Activated CD8-positive, alpha-beta memory T cell treated with anti-CD3 and anti-CD28 coated beads for 48 hours (primary cell): ENCODE measurements around the gene TRIM72.
"Not testable (repeated sequence)": the region's sequence is repeated elsewhere in the genome, so short reads cannot be mapped to it uniquely, and the experiment has no call there.

Source experiments
- DNase-seq, 3 experiments: peaks; one replicate each; pipeline ENCODE4 v3.0.0-alpha.2; 2020; ENCODE audit warnings: low read depth in 2 of 3, low spot score in 2 of 3

TRIM72 gene

GRCh38 chr16:31213877-31214707 is at the start of gene TRIM72:
TRIM72 (plus strand) TSS chr16:31214119; CDS start chr16:31214739, 620 bp downstream.
- DNase-seq, result no peak

- DNase-seq, result no peak
Measured at GRCh38 chr16:31167315-31167714, 46.6 kb upstream of the TRIM72 start.

GRCh38 chr16:31168848-31169247 is 45.1 kb upstream of the TRIM72 start:
- no peak for DNase-seq

GRCh38 chr16:31170048-31170447 is 43.9 kb upstream of the TRIM72 start:
- DNase-seq, result not testable (repeated sequence)

GRCh38 chr16:31177136-31177535 is 36.8 kb upstream of the TRIM72 start:
- DNase-seq, result no peak

GRCh38 chr16:31179219-31179746 is 34.6 kb upstream of the TRIM72 start:
- no peak for DNase-seq

GRCh38 chr16:31179747-31180459 is 34.0 kb upstream of the TRIM72 start, which contains the start of gene FUS:
FUS (plus strand) TSS chr16:31180139; CDS start chr16:31180215, 76 bp downstream.
- peak; percentile 80 to 96 (median 89) for DNase-seq

GRCh38 chr16:31181102-31181830 is 32.7 kb upstream of the TRIM72 start:
- no peak for DNase-seq

GRCh38 chr16:31182391-31182790 is 31.5 kb upstream of the TRIM72 start:
- no peak for DNase-seq

- DNase-seq, result no peak
Measured at GRCh38 chr16:31183432-31184428, 30.2 kb upstream of the TRIM72 start.

GRCh38 chr16:31184888-31185287 is 29.0 kb upstream of the TRIM72 start:
- no peak for DNase-seq

GRCh38 chr16:31185339-31185738 is 28.6 kb upstream of the TRIM72 start:
- no peak for DNase-seq

GRCh38 chr16:31186176-31186575 is 27.7 kb upstream of the TRIM72 start:
- no peak for DNase-seq

GRCh38 chr16:31186930-31187807 is 26.8 kb upstream of the TRIM72 start:
- no peak for DNase-seq

GRCh38 chr16:31187808-31188189 is 26.1 kb upstream of the TRIM72 start:
- DNase-seq, result no peak

GRCh38 chr16:31188450-31189411 is 25.2 kb upstream of the TRIM72 start:
- no peak for DNase-seq

- DNase-seq, result no peak
Measured at GRCh38 chr16:31189412-31189778, 24.5 kb upstream of the TRIM72 start.

- DNase-seq, result no peak
Measured at GRCh38 chr16:31190061-31190460, 23.9 kb upstream of the TRIM72 start.
